H1 (cell line): ENCODE results near the gene COG4. TPM values are rescaled to one million over a fixed set of nuclear protein-coding genes. Genes with fewer than 3 reads are reported as not detected.

ENCODE experiments used
- CTCF ChIA-PET: fragments of 300-600 bp; sonication (Branson Sonifier 250); formaldehyde crosslinking; loops from one replicate; lab custom pipeline; 2021; ENCODE audit not compliant: partially characterized antibody; lab: Charles Lee
- POLR2A ChIA-PET: fragments of 300-600 bp; sonication (Branson Sonifier 250); formaldehyde crosslinking; loops from one replicate; lab custom pipeline; 2021; ENCODE audit warnings: inconsistent platforms; ENCODE audit not compliant: partially characterized antibody; lab: Charles Lee
- DNase-seq, 2 experiments: peaks; one replicate each; pipeline versions ENCODE4 v3.0.0 to v3.0.0-alpha.2; 2010 to 2022; ENCODE audit warnings: low spot score in 2 of 2, low read depth in 1 of 2, mixed read lengths in 1 of 2
- FAIRE-seq: peaks from 2 replicates; lab custom pipeline; 2011; peaks lifted over from hg19 to GRCh38; lab: Jason Lieb, UNC
- H2AFZ ChIP-seq: 2 replicates; pipeline ENCODE4 v1.8.1; 2012; ENCODE audit warnings: low read length, inconsistent platforms
- H2AK5ac ChIP-seq: 2 replicates; pipeline ENCODE4 v1.6.1; 2013; ENCODE audit warnings: low read depth, low read length
- H2BK120ac ChIP-seq: replicated peaks from 2 replicates; pipeline ENCODE3; 2013; ENCODE audit warnings: low read depth, low read length, inconsistent platforms
- H2BK12ac ChIP-seq: 2 replicates; pipeline ENCODE4 v1.6.1; 2013; ENCODE audit warnings: low read depth, low read length
- H2BK15ac ChIP-seq: 2 replicates; pipeline ENCODE4 v1.6.1; 2013; ENCODE audit warnings: low read length
- H2BK20ac ChIP-seq: 2 replicates; pipeline ENCODE4 v1.6.1; 2013; ENCODE audit warnings: low read length
- H2BK5ac ChIP-seq: 2 replicates; pipeline ENCODE4 v1.6.1; 2013; ENCODE audit warnings: low read depth, low read length
- H3K14ac ChIP-seq: 2 replicates; pipeline ENCODE4 v1.6.1; 2013; ENCODE audit warnings: inconsistent platforms; ENCODE audit not compliant: insufficient read length
- H3K18ac ChIP-seq: 2 replicates; pipeline ENCODE4 v1.6.1; 2013; ENCODE audit warnings: low read length; ENCODE audit errors: extremely low read depth
- H3K23ac ChIP-seq: 2 replicates; pipeline ENCODE4 v1.6.1; 2013; ENCODE audit warnings: inconsistent platforms; ENCODE audit not compliant: insufficient read length
- H3K23me2 ChIP-seq: 2 replicates; pipeline ENCODE4 v1.6.1; 2013; ENCODE audit warnings: low read depth, low read length
- H3K27ac ChIP-seq: 2 replicates; pipeline ENCODE4 v1.6.1; 2011; ENCODE audit warnings: low read depth, low read length, inconsistent platforms
- H3K27me3 ChIP-seq, 4 experiments: replicated peaks in 1 of 4; 1 replicate in 1 of 4; 2 replicates in 3 of 4; pipeline versions ENCODE4 v1.6.1 to v1.8.1; 2011 to 2013; ENCODE audit warnings: low read length in 3 of 4, mild to moderate bottlenecking in 3 of 4, inconsistent platforms in 2 of 4, mixed read lengths in 2 of 4, moderate library complexity in 1 of 4; ENCODE audit not compliant: control insufficient read depth in 3 of 4, insufficient read depth in 3 of 4; ENCODE audit errors: extremely low read depth in 1 of 4
- H3K36me3 ChIP-seq, 4 experiments: 2 replicates each; pipeline versions ENCODE4 v1.6.1 to v1.8.1; 2011 to 2013; ENCODE audit warnings: mild to moderate bottlenecking in 4 of 4, low read length in 3 of 4, moderate library complexity in 2 of 4, control low read depth in 1 of 4, inconsistent platforms in 1 of 4; ENCODE audit not compliant: insufficient read depth in 4 of 4, control insufficient read depth in 2 of 4
- H3K4ac ChIP-seq: replicated peaks from 2 replicates; pipeline ENCODE3; 2013; ENCODE audit warnings: low read length, low read depth, mixed read lengths, inconsistent platforms; ENCODE audit not compliant: insufficient read length
- H3K4me1 ChIP-seq, 4 experiments: replicated peaks in 1 of 4; 1 replicate in 1 of 4; 2 replicates in 3 of 4; pipeline versions ENCODE4 v1.6.1 to v1.8.1; 2011 to 2013; ENCODE audit warnings: low read length in 3 of 4, inconsistent platforms in 2 of 4, mixed read lengths in 1 of 4; ENCODE audit not compliant: insufficient read depth in 4 of 4, control insufficient read depth in 3 of 4
- H3K4me2 ChIP-seq, 2 experiments: 2 replicates each; pipeline versions ENCODE4 v1.6.1 to v1.8.1; 2011 to 2013; ENCODE audit warnings: low read depth in 2 of 2, low read length in 2 of 2, control low read depth in 1 of 2, inconsistent platforms in 1 of 2, mild to moderate bottlenecking in 1 of 2; ENCODE audit not compliant: insufficient read depth in 1 of 2
- H3K4me3 ChIP-seq, 4 experiments: fragments of 200-600, 300-600 bp in 1 of 4; sonication (generic), shearing (Covaris generic), sonication (Bioruptor Twin) in 1 of 4; 2 replicates each; pipeline versions ENCODE4 v1.5.1 to v1.8.1; 2011 to 2016; ENCODE audit warnings: low read length in 4 of 4, low read depth in 3 of 4, control low read depth in 2 of 4, inconsistent platforms in 2 of 4, mild to moderate bottlenecking in 2 of 4, mixed read lengths in 1 of 4, moderate library complexity in 1 of 4; ENCODE audit not compliant: insufficient read depth in 2 of 4; ENCODE audit errors: extremely low read depth in 1 of 4
- H3K56ac ChIP-seq: replicated peaks from 2 replicates; pipeline ENCODE3; 2013; ENCODE audit warnings: low read depth, mild to moderate bottlenecking, mixed read lengths, low read length, inconsistent platforms; ENCODE audit not compliant: insufficient read length
- H3K79me1 ChIP-seq: 2 replicates; pipeline ENCODE4 v1.6.1; 2013; ENCODE audit warnings: low read depth, low read length, control low read depth
- H3K79me2 ChIP-seq, 2 experiments: 2 replicates each; pipeline versions ENCODE4 v1.6.1 to v1.8.1; 2012 to 2013; ENCODE audit warnings: low read length in 2 of 2, mild to moderate bottlenecking in 2 of 2, inconsistent platforms in 1 of 2; ENCODE audit not compliant: insufficient read depth in 2 of 2, control insufficient read depth in 1 of 2
- H3K9ac ChIP-seq, 4 experiments: replicated peaks in 1 of 4; 1 replicate in 1 of 4; 2 replicates in 3 of 4; pipeline versions ENCODE4 v1.6.1 to v1.8.1; 2011 to 2013; ENCODE audit warnings: low read depth in 3 of 4, low read length in 3 of 4, control low read depth in 2 of 4, mild to moderate bottlenecking in 2 of 4, moderate library complexity in 2 of 4, inconsistent platforms in 1 of 4; ENCODE audit errors: extremely low read depth in 1 of 4
- H3K9me3 ChIP-seq, 2 experiments: 2 replicates each; pipeline versions ENCODE4 v1.6.1 to v1.8.1; 2012 to 2013; ENCODE audit warnings: mild to moderate bottlenecking in 2 of 2, moderate library complexity in 2 of 2, control low read depth in 1 of 2, inconsistent platforms in 1 of 2, low read depth in 1 of 2, low read length in 1 of 2, mixed read lengths in 1 of 2; ENCODE audit not compliant: insufficient read depth in 2 of 2
- H4K20me1 ChIP-seq, 2 experiments: replicated peaks in 1 of 2; 2 replicates each; pipeline versions ENCODE3 to v1.8.1; 2011 to 2013; ENCODE audit warnings: inconsistent platforms in 2 of 2, low read length in 2 of 2, mild to moderate bottlenecking in 1 of 2; ENCODE audit not compliant: insufficient read depth in 2 of 2, control insufficient read depth in 1 of 2
- H4K5ac ChIP-seq: 2 replicates; pipeline ENCODE4 v1.6.1; 2013; ENCODE audit warnings: low read length, low read depth, mixed read lengths, inconsistent platforms; ENCODE audit not compliant: insufficient read length
- H4K8ac ChIP-seq: 2 replicates; pipeline ENCODE4 v1.8.0; 2013; ENCODE audit warnings: mild to moderate bottlenecking, moderate library complexity, low read length, inconsistent platforms; ENCODE audit not compliant: insufficient read depth; ENCODE audit errors: extremely low read depth
- H4K91ac ChIP-seq: replicated peaks from 2 replicates; pipeline ENCODE3; 2013; ENCODE audit warnings: low read length, mixed read lengths, inconsistent platforms; ENCODE audit not compliant: insufficient read length
- BACH1 ChIP-seq: IDR thresholded peaks from 2 replicates; pipeline ENCODE4 v1.6.1; 2012; ENCODE audit warnings: low read length, improper control_type of control experiment
- CBX5 ChIP-seq: fragments of 300-800, 300-1000 bp; sonication (generic); IDR thresholded peaks from 2 replicates; pipeline ENCODE4 v1.7.1; 2016; ENCODE audit warnings: antibody characterized with exemption, low read length, low read depth
- CBX8 ChIP-seq: fragments of 300-800, 300-1000 bp; sonication (generic); IDR thresholded peaks from 2 replicates; pipeline ENCODE4 v1.7.1; 2016; ENCODE audit warnings: low read depth, low read length, borderline replicate concordance
- EZH2 ChIP-seq: fragments of 200-600 bp; sonication (generic); IDR thresholded peaks from 2 replicates; pipeline ENCODE4 v1.7.1; 2012; ENCODE audit warnings: low read depth, mild to moderate bottlenecking, moderate library complexity, low read length, inconsistent platforms; ENCODE audit not compliant: severe bottlenecking
- GABPA ChIP-seq: IDR thresholded peaks from 2 replicates; pipeline ENCODE4 v1.6.1; 2011; ENCODE audit warnings: mild to moderate bottlenecking, low read length, moderate library complexity, borderline replicate concordance; ENCODE audit not compliant: insufficient read depth
- GTF2F1 ChIP-seq: IDR thresholded peaks from 2 replicates; pipeline ENCODE4 v1.6.1; 2012; ENCODE audit warnings: low read depth, low read length, improper control_type of control experiment, borderline replicate concordance
- MAX ChIP-seq: IDR thresholded peaks from 2 replicates; pipeline ENCODE4 v1.6.1; 2012; ENCODE audit warnings: inconsistent platforms
- SP4 ChIP-seq: IDR thresholded peaks from 2 replicates; pipeline ENCODE4 v1.6.1; 2012; ENCODE audit warnings: low read length, inconsistent platforms
- USF2 ChIP-seq: IDR thresholded peaks from 2 replicates; pipeline ENCODE4 v1.6.1; 2011; ENCODE audit warnings: low read length, improper control_type of control experiment
- WGBS, 2 experiments: shearing (Covaris generic) in 1 of 2; methylation state at CpG; one replicate each; pipeline versions ENCODE4 v1.1.6 to v1.1.7; 2013 to 2015; ENCODE audit warnings: low lambda C conversion rate in 2 of 2, mixed read lengths in 2 of 2, inconsistent platforms in 1 of 2, low coverage in 1 of 2, missing lambda C conversion rate in 1 of 2; ENCODE audit not compliant: insufficient replicate concordance in 2 of 2, insufficient coverage in 1 of 2, insufficient read length in 1 of 2; ENCODE audit errors: extremely low coverage in 1 of 2, missing lambda C conversion rate in 1 of 2; 5-methylcytosine and 5-hydroxymethylcytosine counted together
- polyA plus RNA-seq, 7 experiments: library from polyadenylated mRNA; depleted of rRNA in 3 of 7; stranded (reverse) in 5 of 7; unstranded in 2 of 7; fragments of >200 nt in 5 of 7; fragments of 200-250 nt in 2 of 7; gene quantifications; 1 replicate in 5 of 7; 2 replicates in 1 of 7; 4 replicates in 1 of 7; pipeline versions ENCODE4 v1.2.1 to v1.2.3, GENCODE V29; 2011 to 2013; ENCODE audit warnings: missing spikeins in 2 of 7, mixed read lengths in 2 of 7
- total RNA-seq: library from RNA; stranded (reverse); fragmentation: NEBNext Ultra II Directional; extraction: Animal tissue kit (Norgen Biotek cat#: 25700); gene quantifications from 2 replicates; pipeline ENCODE4 v1.2.1, GENCODE V29; 2021

The COG4 gene
- total and polyA plus RNA-seq, 2 of the 8 experiments (the other 6 are each of a cell fraction or from before 2014, with no cell fraction given): 46.1 to 50.2 TPM

DNA sequence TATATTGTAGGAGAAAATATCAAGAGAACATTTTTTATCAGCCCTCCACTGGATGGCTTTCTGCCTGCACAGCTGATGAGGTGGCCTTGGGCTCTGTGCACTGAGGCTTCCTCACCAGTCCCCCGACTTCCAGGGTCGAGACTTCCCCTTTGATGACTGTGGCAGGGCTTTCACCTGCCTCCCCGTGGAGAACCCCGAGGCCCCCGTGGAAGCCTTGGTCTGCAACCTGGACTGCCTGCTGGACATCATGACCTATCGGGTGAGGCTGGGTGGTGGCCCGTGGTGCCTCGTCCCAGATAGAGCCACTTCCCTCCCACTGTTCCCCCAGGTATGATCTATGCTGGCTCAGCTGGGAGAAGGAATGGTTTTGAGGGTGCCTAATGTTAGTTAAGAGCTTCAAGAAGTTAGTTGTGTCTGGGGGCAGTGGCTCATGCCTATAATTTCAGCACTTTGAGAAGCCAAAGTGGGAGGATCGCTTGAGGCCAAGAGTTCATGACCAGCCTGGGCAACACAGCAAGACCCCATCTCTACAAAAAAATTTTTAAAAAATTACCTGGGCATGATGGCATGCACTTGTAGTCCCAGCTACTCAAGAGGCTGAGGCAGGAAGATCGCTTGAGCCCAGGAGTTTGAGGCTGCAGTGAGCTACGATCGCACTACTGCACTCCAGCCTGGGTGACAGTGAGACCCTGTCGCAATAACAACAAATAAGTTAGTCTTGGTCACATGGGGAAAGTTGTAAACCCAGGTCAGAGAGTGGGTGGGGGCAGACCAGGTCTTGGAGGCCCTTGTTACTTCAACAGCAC is 57.2 kb downstream of the COG4 start:
- no peaks in the 10 kb centered on the region for H3K79me1 ChIP-seq
- no peak overlapping the region for H3K9ac ChIP-seq
- CTCF ChIA-PET: interaction anchor here (0.7 to 13.6 kb wide), 11 partner anchors 8 to 179 kb away, joined by 3 to 180 read pairs (median 4); partner anchors contain the start of gene FCSK

More for the DNA sequence above, 57.2 kb downstream of the COG4 start:
- H3K79me2 ChIP-seq: no peaks in the 10 kb centered on the region
- no peak overlapping the region for H4K91ac ChIP-seq
- no peak for FAIRE-seq
- no peak overlapping the region for H2BK20ac ChIP-seq
- H3K23ac ChIP-seq: no peak overlapping the region
- H3K4me3 ChIP-seq: no peak overlapping the region
- DNase-seq: no peak
- WGBS, 2 experiments: 93% methylated on average over 13 of the region's 13 CpGs; no CpG with 5 or more reads in 1 of the 2 experiments
- no peak overlapping the region for H2BK12ac ChIP-seq
- H2BK5ac ChIP-seq: no peak overlapping the region
- no peak overlapping the region for H4K5ac ChIP-seq
- no peak overlapping the region for H2AFZ ChIP-seq
- H3K23me2 ChIP-seq: no peaks in the 10 kb centered on the region
- H3K4me2 ChIP-seq: no peak overlapping the region
- H3K4ac ChIP-seq: no peak overlapping the region
- no peak overlapping the region for H3K56ac ChIP-seq
- H3K18ac ChIP-seq: no peak overlapping the region
- H3K27ac ChIP-seq: no peak overlapping the region
- peaks cover 0 to 2% of the 10 kb centered on the region in 2 experiments for H4K20me1 ChIP-seq
- H2AK5ac ChIP-seq: no peak overlapping the region
- no peaks in the 10 kb centered on the region for H3K27me3 ChIP-seq
- no peak overlapping the region for H2BK15ac ChIP-seq
- TF ChIP-seq MAX (no peak), BACH1 (no peak), SP4 (no peak), EZH2 (no peak), GTF2F1 (no peak), CBX8 (no peak), USF2 (no peak), GABPA (no peak), CBX5 (no peak)
- TF ChIP-seq, all 59 proteins: peak for 0
- no peak overlapping the region for H4K8ac ChIP-seq
- no peaks in the 10 kb centered on the region for H3K36me3 ChIP-seq
- no peak overlapping the region for H3K14ac ChIP-seq
- H3K9me3 ChIP-seq: no peaks in the 10 kb centered on the region
- H3K4me1 ChIP-seq: peaks cover 0 to 5% (median 0%) of the 10 kb centered on the region in 4 experiments; a peak in 3 of 7 replicates
- no peak overlapping the region for H2BK120ac ChIP-seq
- POLR2A ChIA-PET: interaction anchor here (1.6 to 4.5 kb wide), 2 partner anchors 11 to 85 kb away, joined by 7 to 20 read pairs; partner anchors contain the start of gene FCSK
